HFFc6 (cell line): ENCODE results near the gene SPAG9. TPM values are rescaled to one million over a fixed set of nuclear protein-coding genes. Genes with fewer than 3 reads are reported as not detected.

ENCODE experiments used
- DNase-seq: peaks from one replicate; pipeline ENCODE4 v3.0.0-alpha.2; 2018
- H3K27ac Mint-ChIP-seq: 2 replicates; pipeline ENCODE4 v1.8.0; 2020; ENCODE audit warnings: mild to moderate bottlenecking, mixed read lengths
- H3K27me3 Mint-ChIP-seq: 2 replicates; pipeline ENCODE4 v1.8.0; 2021; ENCODE audit warnings: mild to moderate bottlenecking, moderate library complexity, mixed read lengths; ENCODE audit not compliant: insufficient read depth
- H3K36me3 Mint-ChIP-seq: 2 replicates; pipeline ENCODE4 v1.8.0; 2021; ENCODE audit warnings: low read depth, mixed read lengths
- H3K4me1 Mint-ChIP-seq: 2 replicates; pipeline ENCODE4 v1.8.0; 2020; ENCODE audit warnings: low read depth, mixed read lengths
- H3K4me3 Mint-ChIP-seq: 2 replicates; pipeline ENCODE4 v1.8.0; 2020; ENCODE audit warnings: mild to moderate bottlenecking, moderate library complexity, mixed read lengths
- H3K9me3 Mint-ChIP-seq: 2 replicates; pipeline ENCODE4 v1.8.0; 2020; ENCODE audit warnings: mild to moderate bottlenecking, mixed read lengths
- total RNA-seq, 6 experiments: library from RNA; stranded (reverse); fragmentation: NEBNext Ultra II Directional; extraction: Animal tissue kit (Norgen Biotek cat#: 25700); gene quantifications; 2 replicates in 1 of 6; 3 replicates in 5 of 6; pipeline ENCODE4 v1.2.3, GENCODE V29; 2021
- TF ChIP-seq, protein P1 (sequence below): fragments of 200-600 bp; sonication (generic); IDR thresholded peaks from 2 replicates; pipeline ENCODE4 v1.5.0; 2021; ENCODE audit warnings: antibody characterized with exemption, mild to moderate bottlenecking

Gene SPAG9
- total RNA-seq, 6 experiments from 2014 or later, result 54.3 to 78.1 (median 61.3) TPM

GRCh38 chr17:50966163-50966666 is 154.5 kb downstream of the SPAG9 start:
- Mint-ChIP-seq H3K27ac (no peak overlapping the region), H3K27me3 (peaks cover 4% of the 10 kb centered on the region; the same call in 1 of the 2 replicates), H3K4me1 (peaks cover 21% of the 10 kb centered on the region), H3K9me3 (no peaks in the 10 kb centered on the region), H3K4me3 (no peak overlapping the region), H3K36me3 (peaks cover 5% of the 10 kb centered on the region; the same call in 1 of the 2 replicates)
- no peak for DNase-seq
- TF ChIP-seq, protein P1, sequence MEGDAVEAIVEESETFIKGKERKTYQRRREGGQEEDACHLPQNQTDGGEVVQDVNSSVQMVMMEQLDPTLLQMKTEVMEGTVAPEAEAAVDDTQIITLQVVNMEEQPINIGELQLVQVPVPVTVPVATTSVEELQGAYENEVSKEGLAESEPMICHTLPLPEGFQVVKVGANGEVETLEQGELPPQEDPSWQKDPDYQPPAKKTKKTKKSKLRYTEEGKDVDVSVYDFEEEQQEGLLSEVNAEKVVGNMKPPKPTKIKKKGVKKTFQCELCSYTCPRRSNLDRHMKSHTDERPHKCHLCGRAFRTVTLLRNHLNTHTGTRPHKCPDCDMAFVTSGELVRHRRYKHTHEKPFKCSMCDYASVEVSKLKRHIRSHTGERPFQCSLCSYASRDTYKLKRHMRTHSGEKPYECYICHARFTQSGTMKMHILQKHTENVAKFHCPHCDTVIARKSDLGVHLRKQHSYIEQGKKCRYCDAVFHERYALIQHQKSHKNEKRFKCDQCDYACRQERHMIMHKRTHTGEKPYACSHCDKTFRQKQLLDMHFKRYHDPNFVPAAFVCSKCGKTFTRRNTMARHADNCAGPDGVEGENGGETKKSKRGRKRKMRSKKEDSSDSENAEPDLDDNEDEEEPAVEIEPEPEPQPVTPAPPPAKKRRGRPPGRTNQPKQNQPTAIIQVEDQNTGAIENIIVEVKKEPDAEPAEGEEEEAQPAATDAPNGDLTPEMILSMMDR, result no peak

GRCh38 chr17:50963139-50963538 is 157.5 kb downstream of the SPAG9 start:
- Mint-ChIP-seq H3K4me1 (peaks cover 9% of the 10 kb centered on the region), H3K9me3 (no peaks in the 10 kb centered on the region), H3K36me3 (no peaks in the 10 kb centered on the region), H3K27me3 (no peaks in the 10 kb centered on the region; the same call in 1 of the 2 replicates), H3K27ac (no peak overlapping the region), H3K4me3 (no peak overlapping the region)
- DNase-seq, result no peak
- TF ChIP-seq, protein P1, result no peak

DNA sequence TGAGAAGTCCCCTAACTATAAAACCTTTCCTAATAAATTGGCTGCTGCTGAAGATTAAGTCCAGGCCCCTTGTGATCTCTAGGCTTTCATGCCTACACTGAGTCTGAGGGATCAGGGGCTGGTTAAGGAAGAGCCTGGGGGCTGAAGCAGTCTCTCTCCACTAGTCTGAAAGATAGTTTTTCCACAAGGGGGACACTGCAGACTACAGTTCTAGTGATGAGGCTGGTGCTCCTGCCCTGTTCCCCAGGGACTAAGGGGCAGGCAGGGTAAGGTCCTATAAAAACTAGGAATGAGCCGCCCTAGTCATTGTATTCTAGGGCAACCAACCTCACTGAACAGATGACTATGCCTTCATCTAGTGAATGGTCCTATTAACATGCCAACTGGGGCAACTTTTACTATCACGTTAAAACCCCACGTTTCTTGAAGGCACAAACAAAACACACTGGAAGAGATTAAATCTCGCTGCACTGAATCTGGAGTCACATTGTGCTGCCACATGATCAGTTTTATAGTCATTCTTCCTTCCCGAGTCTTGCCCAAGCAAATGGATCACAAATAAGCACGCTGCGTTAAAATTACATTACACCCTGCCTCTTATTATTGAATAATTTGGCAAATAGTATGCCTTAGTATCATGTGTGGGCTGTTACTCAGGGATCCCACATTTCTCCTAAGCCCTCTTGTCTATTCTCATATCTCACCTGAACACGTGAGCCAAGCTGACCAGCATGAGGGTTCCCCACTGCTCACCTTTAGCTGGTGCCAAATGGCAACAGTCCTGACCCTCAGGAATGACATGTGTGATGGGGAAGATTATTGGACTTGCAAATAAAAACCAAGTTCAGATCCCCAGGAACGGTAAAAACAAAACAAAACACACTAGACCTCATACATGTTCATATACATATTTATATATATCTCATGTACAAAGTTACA is 159.1 kb downstream of the SPAG9 start:
- no peaks in the 10 kb centered on the region for H3K9me3 Mint-ChIP-seq
- no peak overlapping the region for H3K27ac Mint-ChIP-seq
- peaks cover 16% of the 10 kb centered on the region for H3K4me1 Mint-ChIP-seq

GRCh38 chr17:50959341-50959740 is 161.3 kb downstream of the SPAG9 start:
- Mint-ChIP-seq H3K36me3 (no peaks in the 10 kb centered on the region), H3K4me1 (peaks cover 23% of the 10 kb centered on the region), H3K4me3 (no peak overlapping the region), H3K27ac (no peak overlapping the region), H3K27me3 (peaks cover 3% of the 10 kb centered on the region), H3K9me3 (no peaks in the 10 kb centered on the region)
- TF ChIP-seq, protein P1, result no peak
- DNase-seq, result no peak

More for the DNA sequence above, 159.1 kb downstream of the SPAG9 start:
- TF ChIP-seq, protein P1, result no peak
- Mint-ChIP-seq H3K4me3 (no peak overlapping the region), H3K36me3 (no peaks in the 10 kb centered on the region), H3K27me3 (no peaks in the 10 kb centered on the region; the same call in 1 of the 2 replicates)
- DNase-seq, result no peak

DNA sequence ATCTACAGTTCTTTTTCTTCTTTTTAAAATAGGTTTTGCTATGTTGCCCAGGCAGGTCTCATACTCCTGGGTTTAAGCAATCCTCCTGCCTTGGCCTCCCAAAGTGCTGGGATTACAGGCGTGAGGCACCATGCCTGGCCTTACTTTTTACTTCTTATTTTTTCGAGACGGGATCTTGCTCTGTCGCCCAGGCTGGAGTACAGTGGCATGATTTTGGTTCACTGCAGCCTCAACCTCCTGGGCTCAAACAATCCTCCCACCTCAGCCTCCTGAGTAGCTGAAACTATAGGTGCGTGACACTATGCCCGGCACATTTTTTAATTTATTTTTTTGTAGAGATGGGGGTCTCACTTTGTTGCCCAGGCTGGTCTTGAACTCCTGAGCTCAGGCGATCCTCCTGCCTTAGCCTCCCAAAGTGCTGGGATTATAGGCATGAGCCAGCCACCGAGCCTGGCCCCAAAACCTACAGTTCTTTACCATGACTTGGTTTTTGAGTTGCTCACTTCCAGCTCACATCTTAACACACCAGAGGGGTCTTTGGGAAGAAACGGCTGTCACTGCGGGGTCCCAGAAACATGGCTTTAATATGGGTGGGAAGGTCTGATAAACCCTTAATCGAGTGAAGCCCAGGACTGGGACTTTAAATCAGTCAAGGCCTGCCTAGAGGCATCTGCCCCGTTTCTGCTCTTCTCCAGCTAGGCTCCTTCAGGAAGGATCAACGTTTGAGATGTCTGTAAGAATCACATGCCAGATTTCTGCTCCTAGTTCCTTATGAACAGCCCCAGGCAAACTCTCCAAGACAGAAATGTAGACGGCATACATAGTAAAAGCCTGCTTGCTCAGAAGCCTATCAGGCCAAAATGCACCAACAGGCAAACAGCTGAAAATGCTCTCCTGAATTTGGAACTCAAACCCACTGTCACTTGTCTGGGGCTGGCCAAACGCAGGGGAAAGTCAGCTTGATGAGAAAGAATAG is 162.8 kb downstream of the SPAG9 start:
- Mint-ChIP-seq H3K36me3 (no peaks in the 10 kb centered on the region), H3K4me1 (peaks cover 37% of the 10 kb centered on the region), H3K4me3 (no peak overlapping the region), H3K9me3 (no peaks in the 10 kb centered on the region), H3K27me3 (peaks cover 3% of the 10 kb centered on the region), H3K27ac (peak overlapping the region; percentile 36)
- DNase-seq, result no peak
- TF ChIP-seq, protein P1, result no peak
